ENCODE measurements around the gene ITPR1. TPM values are rescaled to one million over a fixed set of nuclear protein-coding genes. Genes with fewer than 3 reads are reported as not detected.

Gene ITPR1
- polyA plus RNA-seq, 1 donor from 2014 or later = 2.1 TPM

- Histone ChIP-seq H3K79me2 (replicated peaks; ENCODE audit: insufficient read depth, low read length) (no peaks in the 10 kb centered on the region), H3K36me3 (ENCODE audit: insufficient read depth, low read length) (no peaks in the 10 kb centered on the region), H2AFZ (ENCODE audit: low read depth, low read length) (no peak overlapping the region), H4K20me1 (ENCODE audit: insufficient read depth) (no peaks in the 10 kb centered on the region), H3K27me3 (ENCODE audit: insufficient read depth, low read depth, low read length) (no peaks in the 10 kb centered on the region), H3K9me2 (ENCODE audit: insufficient read depth, low read length) (no peaks in the 10 kb centered on the region), H3K9ac (ENCODE audit: low read length) (no peak overlapping the region), H3K27ac (ENCODE audit: low read length) (no peak overlapping the region), H3F3A (ENCODE audit: insufficient read depth, low read length, poor library complexity, severe bottlenecking) (no peaks in the 10 kb centered on the region), H3K4me2 (ENCODE audit: low read length) (no peak overlapping the region), H3K4me3 (ENCODE audit: low read length) (no peak overlapping the region), H3K9me3 (ENCODE audit: low read length) (no peaks in the 10 kb centered on the region)
- TF ChIP-seq EP300 (conservative IDR thresholded peaks at IDR 0.05; ENCODE audit: poor library complexity, severe bottlenecking) = no peak
- no peak for TF ChIP-seq REST (IDR thresholded peaks at IDR 0.05; ENCODE audit: borderline replicate concordance)
- TF ChIP-seq MXI1 (conservative IDR thresholded peaks at IDR 0.05; ENCODE audit: poor library complexity, severe bottlenecking) = no peak
- no peak for TF ChIP-seq CTCF (IDR thresholded peaks at IDR 0.05; ENCODE audit: poor library complexity, severe bottlenecking)
- TF ChIP-seq RAD21 (conservative IDR thresholded peaks at IDR 0.05) = no peak
- TF ChIP-seq TAF1 (IDR thresholded peaks at IDR 0.05; ENCODE audit: low read depth) = no peak
- no peak for TF ChIP-seq POLR2AphosphoS5 (IDR thresholded peaks at IDR 0.05)
- no peak for TF ChIP-seq EZH2 (IDR thresholded peaks at IDR 0.05; ENCODE audit: borderline replicate concordance, insufficient read depth, low read length, poor library complexity, severe bottlenecking)
- TF ChIP-seq SMC3 (conservative IDR thresholded peaks at IDR 0.05; ENCODE audit: poor library complexity) = no peak
Observed at GRCh38 chr3:4756855-4757574, 263.9 kb downstream of the ITPR1 start.

GRCh38 chr3:4757575-4758248 is 264.6 kb downstream of the ITPR1 start:
- TF ChIP-seq EP300 (conservative IDR thresholded peaks at IDR 0.05; ENCODE audit: poor library complexity, severe bottlenecking) = no peak
- TF ChIP-seq CTCF (IDR thresholded peaks at IDR 0.05; ENCODE audit: poor library complexity, severe bottlenecking) = no peak
- no peak for TF ChIP-seq EZH2 (IDR thresholded peaks at IDR 0.05; ENCODE audit: borderline replicate concordance, insufficient read depth, low read length, poor library complexity, severe bottlenecking)
- no peak for TF ChIP-seq RAD21 (conservative IDR thresholded peaks at IDR 0.05)
- no peak for TF ChIP-seq SMC3 (conservative IDR thresholded peaks at IDR 0.05; ENCODE audit: poor library complexity)
- TF ChIP-seq POLR2AphosphoS5 (IDR thresholded peaks at IDR 0.05) = no peak
- TF ChIP-seq REST (IDR thresholded peaks at IDR 0.05; ENCODE audit: borderline replicate concordance) = no peak
- no peak for TF ChIP-seq MXI1 (conservative IDR thresholded peaks at IDR 0.05; ENCODE audit: poor library complexity, severe bottlenecking)
- TF ChIP-seq TAF1 (IDR thresholded peaks at IDR 0.05; ENCODE audit: low read depth) = no peak
- no peak overlapping the region for H3K4me3 ChIP-seq (ENCODE audit: low read length)
- H4K20me1 ChIP-seq (ENCODE audit: insufficient read depth) = no peaks in the 10 kb centered on the region
- no peaks in the 10 kb centered on the region for H3K27me3 ChIP-seq (ENCODE audit: insufficient read depth, low read depth, low read length)
- no peaks in the 10 kb centered on the region for H3F3A ChIP-seq (ENCODE audit: insufficient read depth, low read length, poor library complexity, severe bottlenecking)
- H3K79me2 ChIP-seq (replicated peaks; ENCODE audit: insufficient read depth, low read length) = no peaks in the 10 kb centered on the region
- H2AFZ ChIP-seq (ENCODE audit: low read depth, low read length) = no peak overlapping the region
- no peak overlapping the region for H3K4me2 ChIP-seq (ENCODE audit: low read length)
- no peaks in the 10 kb centered on the region for H3K9me2 ChIP-seq (ENCODE audit: insufficient read depth, low read length)
- no peaks in the 10 kb centered on the region for H3K36me3 ChIP-seq (ENCODE audit: insufficient read depth, low read length)
- no peak overlapping the region for H3K9ac ChIP-seq (ENCODE audit: low read length)
- H3K27ac ChIP-seq (ENCODE audit: low read length) = no peak overlapping the region
- no peaks in the 10 kb centered on the region for H3K9me3 ChIP-seq (ENCODE audit: low read length)

All from neural cell (in vitro differentiated cells).